NK-92 (cell line): Measurements from ENCODE around the gene BGLAP.
A peak's percentile ranks its signal among the peaks of the same experiment; 100 is the strongest.

Experiments
- DNase-seq: peaks from one replicate; lab custom pipeline; 2025; ENCODE audit not compliant: unreplicated experiment; lab: John Stamatoyannopoulos, UW

The BGLAP gene

DNA sequence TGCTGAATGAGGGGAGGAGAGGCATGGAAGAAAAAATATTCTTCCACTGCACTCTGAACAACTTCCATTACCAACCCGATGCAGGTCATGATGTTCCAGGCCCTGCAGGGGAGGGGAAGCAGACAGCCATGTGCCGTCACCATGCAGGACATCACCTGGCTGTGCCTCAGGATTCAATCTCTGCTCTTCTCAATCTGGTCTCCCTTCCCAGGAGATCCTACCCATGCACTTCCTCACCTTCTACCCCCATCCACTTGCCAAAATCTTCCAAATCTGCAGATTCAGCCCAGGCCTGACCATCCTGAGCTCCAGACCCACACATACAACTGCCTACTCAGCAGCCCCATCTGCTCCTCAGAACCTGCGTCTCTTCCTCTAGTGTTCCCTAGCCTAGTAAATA, 11.7 kb downstream of the BGLAP start:
- no peak for DNase-seq

DNA sequence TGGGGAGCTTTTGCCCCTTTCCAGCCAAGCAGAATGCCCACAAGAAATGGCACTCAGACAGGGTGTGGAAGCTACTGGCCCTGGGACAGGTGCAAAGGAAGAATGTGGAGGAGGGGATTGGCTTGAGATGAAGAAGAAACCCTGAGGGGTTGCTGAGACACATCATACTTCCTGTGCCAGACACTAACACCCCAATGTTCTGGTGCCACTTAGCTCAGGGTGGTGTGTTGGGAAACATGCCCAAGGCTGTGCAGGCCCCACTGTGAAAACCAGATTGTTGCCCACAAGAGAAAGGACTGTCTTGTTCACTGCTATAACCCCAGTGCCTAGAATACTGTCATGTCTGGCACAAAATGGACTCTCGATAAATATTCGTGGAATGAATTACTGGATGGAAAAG, 15.7 kb downstream of the BGLAP start:
- no peak for DNase-seq

DNA sequence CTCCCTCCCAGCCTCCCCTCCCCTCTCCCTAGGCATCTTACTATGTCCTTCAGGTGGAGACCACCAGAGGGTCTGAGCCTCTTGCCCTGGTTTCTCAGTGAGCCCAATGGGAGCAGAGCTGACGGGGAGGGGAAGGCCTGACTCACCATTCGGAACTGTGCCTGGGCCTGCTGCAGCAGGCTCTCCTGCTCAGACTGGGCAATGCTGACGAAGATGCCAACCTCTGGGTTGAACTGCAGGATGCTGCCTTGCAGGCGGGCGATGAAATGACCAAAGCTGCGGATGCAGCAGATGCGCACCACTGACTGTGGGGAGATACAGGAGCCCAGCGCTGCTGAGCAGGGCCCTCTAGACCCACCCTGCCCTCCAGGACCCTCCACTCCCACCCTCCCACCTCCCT, 16.9 kb downstream of the BGLAP start:
- no peak for DNase-seq

DNA sequence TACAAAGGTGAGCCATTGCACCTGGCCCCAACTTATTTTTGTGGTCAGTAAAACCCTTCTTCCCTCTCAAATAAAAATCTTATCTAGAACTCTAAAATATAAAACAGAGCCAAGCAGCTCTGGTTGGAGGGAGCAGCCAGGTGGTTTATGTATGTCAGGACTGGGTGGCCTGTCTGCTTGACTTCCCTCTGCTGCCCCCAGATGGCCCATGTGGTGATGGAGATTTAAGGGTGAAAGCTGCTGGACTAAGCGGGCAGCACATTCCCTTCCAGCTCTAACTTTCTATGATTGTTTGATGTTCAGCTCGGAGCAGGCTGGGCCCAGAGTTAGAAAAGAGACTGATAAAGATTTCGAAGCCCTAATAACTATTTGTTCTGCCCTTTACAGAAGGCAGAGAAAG, 17.8 kb downstream of the BGLAP start:
- DNase-seq, result no peak

DNA sequence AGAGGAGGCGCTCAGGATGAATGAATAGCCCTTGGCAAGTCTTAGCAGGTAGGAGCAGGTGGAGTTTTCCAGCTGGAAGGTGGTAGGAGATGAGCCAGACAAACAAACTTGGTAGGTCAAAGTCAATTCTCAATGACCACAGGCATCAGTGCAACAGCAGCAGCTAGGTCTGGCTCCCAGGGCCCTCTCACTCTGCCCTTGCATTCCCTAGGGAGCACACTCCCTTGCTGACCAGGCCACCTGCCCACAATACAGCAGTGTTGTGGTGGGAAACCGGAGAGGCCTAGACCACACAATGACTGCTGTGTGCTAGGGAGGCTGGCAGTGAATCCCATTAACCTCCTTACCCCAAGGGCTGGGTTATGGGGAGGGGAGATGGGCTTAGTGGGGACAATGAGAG, 18.9 kb downstream of the BGLAP start:
- no peak for DNase-seq

DNA sequence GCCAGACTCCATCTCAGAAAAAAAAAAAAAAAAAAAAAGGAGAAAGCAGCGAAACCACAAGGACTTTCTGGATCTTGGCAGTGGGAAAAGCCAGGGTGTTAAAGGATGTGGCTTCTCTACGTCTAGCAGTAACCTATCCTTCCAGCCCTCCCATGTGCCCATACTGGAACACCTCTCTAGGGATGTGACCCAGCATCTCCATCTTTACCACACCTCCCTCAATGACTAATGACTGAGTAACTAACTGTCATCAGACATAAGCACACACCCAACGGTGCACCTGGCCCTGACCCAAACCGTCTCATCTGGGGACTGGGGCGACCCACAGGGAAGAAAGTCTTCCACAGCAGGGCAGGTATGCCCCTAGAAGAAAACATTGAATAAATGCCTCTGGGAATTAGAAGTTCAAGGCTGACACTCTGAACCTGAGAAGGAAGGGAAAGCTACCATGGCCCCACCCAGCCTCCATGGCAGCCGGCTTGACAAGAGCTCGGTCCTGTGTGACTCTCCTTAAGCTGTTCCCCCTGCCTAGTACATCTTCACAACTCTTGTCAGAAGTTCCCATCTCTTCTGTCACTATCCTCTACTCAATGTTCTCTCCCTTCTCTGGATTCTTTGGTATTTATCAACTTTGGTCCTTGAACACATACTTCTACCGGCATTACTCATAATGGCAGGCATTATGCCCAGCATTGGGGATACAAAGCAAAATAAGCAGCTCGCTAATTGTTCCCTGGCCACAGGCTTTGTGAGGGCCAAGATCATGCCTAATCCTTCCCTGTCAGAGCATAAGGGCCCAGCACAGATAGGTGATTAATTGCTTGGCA, 20.7 kb downstream of the BGLAP start:
- DNase-seq, result no peak

DNA sequence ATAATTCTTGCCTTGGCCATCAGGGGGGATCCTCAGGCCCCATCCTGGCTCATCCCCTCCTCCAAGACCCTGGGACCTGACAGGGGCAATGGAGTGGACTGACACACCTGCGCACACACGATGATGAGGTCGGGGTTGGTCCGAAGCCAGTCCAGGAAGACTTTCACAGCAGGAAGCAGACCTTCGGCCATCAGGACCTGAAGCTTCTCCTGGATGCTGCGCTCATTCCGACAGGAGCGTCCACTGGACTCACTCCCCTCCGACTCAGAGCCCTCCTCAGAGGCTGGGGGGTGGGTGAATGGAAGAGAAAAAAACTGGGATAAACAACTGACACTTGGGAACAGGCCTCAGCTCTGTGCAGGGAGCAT, 21.3 kb downstream of the BGLAP start:
- no peak for DNase-seq

DNA sequence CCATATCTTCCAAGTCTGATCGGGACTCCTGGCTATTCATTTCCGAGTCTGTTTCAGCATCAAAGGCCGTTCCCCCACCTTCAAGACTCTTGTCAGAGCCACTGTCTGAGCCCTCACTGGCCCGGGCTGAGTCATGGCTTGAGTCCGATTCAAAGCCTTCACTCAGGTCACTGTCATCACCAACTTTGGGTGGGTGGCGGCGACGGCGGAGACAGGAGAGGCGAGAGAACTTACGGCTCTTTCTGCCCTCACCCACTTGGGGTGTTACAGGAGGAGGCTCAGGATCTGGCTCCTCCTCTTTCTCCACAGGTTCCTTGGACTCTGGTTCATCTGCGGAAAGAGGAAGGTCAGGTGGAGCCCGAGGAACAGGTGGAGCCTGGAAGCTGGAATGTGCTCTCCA, 24.1 kb downstream of the BGLAP start:
- no peak for DNase-seq

DNA sequence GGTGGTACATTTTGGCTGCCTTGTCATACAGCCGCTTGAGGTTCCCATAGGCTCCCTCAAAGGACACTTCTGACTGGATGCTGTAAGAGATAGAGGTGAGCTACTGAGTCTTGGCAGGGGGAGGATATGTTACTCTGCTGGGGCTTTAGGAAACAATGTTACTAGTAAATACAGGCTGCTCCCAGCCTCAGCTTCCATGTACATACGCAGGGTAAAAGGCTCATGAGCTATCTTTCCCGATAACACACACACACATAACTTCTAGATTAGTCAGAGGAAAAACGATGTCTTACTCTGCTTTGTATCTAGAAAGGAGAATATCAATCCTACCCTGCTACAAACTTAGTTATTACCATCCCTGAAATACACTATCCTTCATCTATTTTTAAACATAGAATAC, 26.4 kb downstream of the BGLAP start:
- DNase-seq, result no peak

DNA sequence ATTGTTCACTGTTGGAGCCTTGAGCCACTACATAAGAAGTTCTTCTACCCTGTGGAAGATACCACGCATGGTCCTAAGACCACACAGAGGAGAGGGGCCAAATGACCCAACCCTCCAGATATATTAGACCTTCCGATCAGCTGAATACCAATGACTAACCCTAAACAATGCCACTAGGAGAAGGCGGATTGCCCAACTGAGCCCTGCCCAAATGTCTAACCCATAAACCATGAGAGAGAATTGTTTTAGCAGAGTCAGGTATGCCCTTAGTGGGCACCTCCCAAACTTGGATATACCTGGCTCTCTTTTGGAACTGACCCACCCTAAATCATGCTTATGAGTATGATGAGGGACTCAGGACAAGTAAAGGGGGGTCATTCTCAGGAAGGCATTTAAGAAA, 28.3 kb downstream of the BGLAP start:
- no peak for DNase-seq

DNA sequence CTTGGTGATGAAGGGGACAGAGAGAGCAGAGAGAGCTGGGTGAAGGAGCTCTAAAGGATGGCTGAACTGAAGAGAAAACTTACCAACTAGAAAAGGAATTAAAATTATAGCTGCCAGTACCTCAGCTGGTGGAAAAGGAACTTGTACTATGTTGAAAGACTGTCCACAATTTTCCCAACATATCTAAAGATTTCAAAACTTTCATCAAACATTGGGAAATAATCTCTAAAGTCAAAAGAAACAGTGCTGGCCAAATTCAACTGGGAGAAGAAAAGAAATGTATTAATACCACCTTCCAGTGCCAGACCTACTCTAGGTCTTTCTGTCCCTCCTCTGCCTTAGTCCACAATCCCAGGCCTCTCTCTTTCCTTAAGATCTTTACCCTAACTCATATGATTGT, 34.5 kb downstream of the BGLAP start:
- DNase-seq, result no peak

DNA sequence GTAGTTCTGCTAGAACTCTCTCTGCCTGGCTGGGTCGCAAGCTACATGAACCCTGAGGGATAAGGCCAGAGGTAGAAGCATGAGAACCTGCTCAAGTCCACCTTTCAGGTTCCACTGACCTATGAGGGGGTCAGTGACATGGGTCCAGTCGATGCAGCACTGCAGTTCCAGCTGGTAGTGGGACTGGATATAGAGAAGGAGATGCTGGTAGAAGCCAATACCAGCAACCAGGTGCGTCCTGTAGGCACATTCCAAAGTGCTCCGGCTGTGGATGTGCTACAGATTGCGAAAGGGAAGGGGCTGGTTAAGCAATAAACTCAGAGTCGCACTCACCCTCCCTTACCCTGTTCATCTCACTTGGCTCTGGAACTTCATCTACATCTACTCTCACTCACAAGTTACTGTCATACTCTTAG, 35.0 kb downstream of the BGLAP start:
- no peak for DNase-seq

DNA sequence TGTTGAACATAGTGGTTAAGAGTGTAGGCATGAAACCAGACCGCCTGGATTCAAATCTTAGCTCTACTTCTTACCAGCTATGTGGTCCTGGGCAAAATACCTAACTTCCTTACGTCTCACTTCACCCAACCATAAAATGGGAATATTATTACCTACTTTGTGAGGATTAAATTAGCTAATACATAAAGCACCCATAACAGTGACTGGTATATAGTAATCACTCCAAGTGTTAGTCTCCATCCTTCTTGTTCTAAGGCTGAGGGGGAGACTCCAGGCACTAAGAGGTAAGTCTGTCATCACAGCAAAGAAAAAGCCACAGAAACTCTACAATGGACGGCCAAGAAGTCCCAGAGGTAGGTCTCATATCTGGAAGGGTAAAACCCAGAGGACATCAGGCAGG, 37.9 kb downstream of the BGLAP start:
- DNase-seq, result no peak

DNA sequence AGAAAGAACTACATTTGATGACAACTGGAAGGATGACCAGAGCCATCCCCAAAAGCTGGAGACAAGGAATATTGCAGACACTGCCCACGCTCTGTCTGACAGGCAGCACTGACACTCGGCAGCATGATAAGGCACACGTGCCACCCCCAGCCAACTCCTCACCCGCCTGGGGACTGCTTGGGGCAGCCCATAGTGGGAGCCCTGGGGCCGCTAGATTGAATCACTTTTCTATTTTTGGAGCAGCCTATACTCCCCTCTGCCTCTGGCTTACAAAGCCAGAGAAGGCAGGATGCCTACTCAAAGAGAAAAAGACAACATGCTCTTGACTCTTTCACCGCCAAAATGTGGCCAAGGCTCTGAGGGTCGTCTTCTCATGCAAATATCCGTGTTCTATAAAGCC, 39.3 kb downstream of the BGLAP start:
- no peak for DNase-seq

DNA sequence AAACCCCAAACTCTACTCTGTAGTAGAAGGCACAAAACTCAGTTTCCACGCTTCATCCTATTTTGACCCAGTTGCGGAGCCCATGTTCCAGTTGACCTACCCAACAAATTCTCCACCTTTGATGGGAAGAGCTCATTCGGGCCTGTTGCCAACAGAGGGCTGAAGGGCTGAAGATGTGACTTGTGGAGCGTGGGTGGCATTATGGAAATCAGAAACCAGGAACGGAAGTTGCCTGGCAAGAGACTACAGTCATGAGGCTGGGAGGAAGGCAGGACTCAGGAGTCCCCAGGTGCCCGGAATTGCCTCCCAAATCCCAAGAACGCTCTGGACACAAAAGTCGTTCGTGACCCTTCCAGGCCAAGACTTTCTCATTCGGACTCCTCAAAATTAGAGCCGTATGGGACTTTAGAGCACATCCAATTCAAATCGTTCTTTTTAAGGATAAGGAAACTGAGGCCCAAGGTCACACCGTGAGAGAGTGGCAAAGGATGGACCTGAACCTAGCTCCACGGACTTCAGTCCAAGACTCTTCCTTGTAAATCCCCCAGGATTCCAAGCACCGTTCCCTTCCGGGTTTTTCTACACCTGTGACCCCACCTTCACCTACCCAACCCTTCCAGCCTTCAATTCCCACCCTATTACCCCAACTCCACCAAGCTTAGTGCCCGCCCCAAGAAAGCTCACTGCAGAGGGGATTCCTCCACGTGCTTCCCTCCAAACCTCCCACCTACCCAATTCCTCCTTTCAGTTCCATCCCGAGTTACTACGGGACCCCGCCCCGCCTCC, 39.9 kb downstream of the BGLAP start:
- DNase-seq, result no peak

DNA sequence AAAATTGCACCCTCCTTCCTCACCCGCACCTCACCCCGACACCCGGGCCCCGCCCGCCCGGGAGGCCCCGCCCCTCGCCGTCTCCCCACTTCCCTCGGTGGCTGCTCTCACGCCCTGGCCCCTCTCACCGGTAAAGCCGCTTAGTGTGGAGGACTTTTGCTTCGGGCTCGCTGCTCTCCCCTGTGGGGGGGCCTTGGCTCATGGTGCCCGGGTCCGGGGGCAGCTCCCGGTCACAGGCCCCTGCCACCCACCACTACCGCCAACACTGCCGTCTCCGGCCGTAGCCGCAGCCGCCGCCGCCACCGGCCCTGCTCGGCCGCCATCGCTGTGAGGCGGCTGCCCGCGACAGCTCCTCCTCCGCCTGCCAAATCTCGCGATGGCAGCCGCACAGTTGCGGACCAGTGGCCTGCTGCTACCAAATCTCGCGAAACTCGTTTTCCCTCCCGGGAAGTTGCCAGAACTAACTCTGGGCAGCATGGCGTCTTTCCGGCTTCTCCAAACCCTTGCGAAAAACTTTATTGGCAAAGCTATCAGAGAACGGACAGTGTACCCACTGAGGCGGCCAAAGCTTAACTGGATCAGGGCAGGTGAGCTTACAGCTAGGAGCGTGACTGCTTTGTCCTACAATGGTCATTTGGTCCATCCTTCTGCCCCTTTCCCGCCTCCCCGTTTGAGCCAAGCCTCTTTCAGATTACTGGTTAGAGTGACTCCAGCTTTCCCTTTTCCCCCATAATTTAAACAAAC, 40.7 kb downstream of the BGLAP start, which contains the start of gene SMG5:
SMG5 (minus strand) TSS at position 347 of the 744 bp plus-strand sequence; CDS start at position 202, 145 bp downstream.
- DNase-seq, result peak; percentile 76

DNA sequence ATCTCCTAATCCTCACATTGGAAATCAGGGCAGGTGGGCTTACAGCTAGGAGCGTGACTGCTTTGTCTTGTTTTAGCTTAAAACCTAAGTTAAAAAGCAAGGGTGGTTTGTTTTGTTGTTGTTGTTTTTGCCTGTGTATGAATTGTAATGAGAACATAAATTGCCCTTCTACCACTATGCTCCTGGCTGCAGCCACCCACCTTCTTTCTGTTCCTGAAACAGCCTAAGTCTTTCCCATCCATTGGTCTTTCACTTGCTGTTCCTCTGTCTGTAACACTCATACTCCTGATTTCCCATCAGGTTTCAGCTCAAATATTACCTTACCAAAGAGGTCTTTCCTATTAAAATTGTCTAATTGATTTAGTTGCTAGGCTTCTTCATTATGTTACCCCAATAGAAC, 41.5 kb downstream of the BGLAP start:
- no peak for DNase-seq

DNA sequence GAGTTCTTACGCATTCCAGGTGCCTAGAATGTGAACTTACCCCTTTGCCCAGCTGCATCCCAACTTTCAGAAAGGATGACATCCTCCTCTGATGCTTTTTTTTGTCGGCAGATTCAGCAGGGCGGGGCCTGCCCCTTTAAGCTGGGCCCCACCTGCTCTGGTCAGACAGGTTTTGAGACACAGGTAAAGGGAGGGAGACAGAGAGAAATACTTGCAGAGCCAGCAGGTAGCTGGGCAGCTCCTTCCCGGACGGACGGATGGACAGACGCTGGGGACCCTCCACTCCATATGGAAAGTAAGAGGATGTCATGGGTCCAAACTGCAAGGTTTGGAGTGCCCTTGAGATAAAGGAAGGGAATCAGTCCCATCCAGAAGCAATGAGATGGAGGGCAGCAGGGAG, 42.1 kb downstream of the BGLAP start, which contains the start of gene TMEM79:
TMEM79 (plus strand) TSS at position 214 of the 400 bp plus-strand sequence. CDS start 902 bp downstream, outside the sequence.
- DNase-seq, result no peak

DNA sequence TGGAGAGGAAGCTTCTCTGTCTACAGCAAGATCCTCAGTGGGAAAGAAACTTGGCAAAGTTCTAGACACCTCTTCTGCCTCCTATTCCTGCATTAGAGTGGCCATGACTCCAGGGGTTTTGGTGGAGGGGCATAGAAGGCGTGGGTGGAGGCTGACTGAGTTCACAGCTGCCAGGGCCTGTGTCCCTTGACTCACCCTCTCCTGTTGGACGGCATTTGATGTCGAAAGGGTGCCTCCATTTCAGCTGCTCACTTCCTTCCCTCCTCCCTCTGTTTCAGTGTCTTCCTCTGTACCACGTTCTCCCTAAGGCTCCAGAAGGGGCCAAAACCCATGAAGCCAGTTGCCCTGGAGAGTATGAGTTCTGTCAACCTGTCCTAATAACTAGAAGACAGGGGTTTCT, 42.8 kb downstream of the BGLAP start:
- DNase-seq, result no peak

DNA sequence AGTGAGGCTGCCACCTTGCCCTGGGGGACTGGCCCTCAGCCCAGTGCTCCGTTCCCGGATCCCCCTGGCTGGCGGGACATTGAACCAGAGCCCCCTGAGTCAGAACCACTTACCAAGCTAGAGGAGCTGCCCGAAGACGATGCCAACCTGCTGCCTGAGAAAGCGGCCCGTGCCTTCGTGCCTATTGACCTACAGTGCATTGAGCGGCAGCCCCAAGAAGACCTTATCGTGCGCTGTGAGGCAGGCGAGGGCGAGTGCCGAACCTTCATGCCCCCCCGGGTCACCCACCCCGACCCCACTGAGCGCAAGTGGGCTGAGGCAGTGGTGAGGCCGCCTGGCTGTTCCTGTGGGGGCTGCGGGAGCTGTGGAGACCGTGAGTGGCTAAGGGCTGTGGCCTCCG, 43.5 kb downstream of the BGLAP start:
- DNase-seq, result no peak

DNA sequence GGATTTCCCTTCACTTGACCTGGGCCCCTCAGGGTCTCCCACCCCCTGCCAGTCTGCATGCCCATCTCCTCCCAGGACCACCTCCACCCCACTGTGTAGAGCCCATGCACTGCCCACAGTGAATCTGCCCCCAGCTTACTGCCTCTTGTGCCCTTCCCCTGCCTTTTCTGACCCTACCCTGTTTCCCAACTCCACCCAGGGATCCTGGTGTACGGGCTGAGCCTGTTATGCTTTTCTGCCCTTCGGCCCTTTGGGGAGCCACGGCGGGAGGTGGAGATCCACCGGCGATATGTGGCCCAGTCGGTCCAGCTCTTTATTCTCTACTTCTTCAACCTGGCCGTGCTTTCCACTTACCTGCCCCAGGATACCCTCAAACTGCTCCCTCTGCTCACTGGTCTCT, 44.1 kb downstream of the BGLAP start:
- no peak for DNase-seq

DNA sequence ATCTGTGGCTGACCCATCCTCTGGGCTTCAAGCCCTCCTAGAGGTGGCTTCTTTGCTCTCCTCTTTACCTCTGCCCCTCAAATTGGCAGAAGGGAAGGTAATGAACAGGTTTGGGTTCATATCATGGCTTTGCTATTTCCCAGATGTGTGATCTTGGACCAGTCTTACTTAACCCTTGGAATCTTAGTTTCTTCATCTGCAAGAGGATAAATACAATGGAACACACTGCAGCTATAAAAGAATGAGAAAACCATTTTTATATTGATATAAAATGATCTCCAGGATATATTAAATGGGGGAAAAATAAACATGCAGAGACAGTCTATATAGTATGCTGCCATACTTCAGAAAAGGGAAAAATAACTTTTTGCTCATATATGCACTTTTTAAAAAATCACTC, 47.9 kb downstream of the BGLAP start:
- no peak for DNase-seq
